Astrocyte (in vitro differentiated cells and primary cell): ENCODE measurements around the gene TMEM107.

Experiments used
- EZH2 ChIP-seq: IDR thresholded peaks from 2 replicates; pipeline ENCODE4 v1.6.1; 2012; ENCODE audit warnings: mild to moderate bottlenecking, low read length, inconsistent platforms; ENCODE audit not compliant: insufficient read depth
- TF ChIP-seq, protein P1 (sequence below): IDR thresholded peaks from 2 replicates; pipeline ENCODE4 v1.5.1; 2011; ENCODE audit warnings: low read depth, mild to moderate bottlenecking, inconsistent platforms, low read length, moderate library complexity; ENCODE audit not compliant: insufficient read depth

DNA sequence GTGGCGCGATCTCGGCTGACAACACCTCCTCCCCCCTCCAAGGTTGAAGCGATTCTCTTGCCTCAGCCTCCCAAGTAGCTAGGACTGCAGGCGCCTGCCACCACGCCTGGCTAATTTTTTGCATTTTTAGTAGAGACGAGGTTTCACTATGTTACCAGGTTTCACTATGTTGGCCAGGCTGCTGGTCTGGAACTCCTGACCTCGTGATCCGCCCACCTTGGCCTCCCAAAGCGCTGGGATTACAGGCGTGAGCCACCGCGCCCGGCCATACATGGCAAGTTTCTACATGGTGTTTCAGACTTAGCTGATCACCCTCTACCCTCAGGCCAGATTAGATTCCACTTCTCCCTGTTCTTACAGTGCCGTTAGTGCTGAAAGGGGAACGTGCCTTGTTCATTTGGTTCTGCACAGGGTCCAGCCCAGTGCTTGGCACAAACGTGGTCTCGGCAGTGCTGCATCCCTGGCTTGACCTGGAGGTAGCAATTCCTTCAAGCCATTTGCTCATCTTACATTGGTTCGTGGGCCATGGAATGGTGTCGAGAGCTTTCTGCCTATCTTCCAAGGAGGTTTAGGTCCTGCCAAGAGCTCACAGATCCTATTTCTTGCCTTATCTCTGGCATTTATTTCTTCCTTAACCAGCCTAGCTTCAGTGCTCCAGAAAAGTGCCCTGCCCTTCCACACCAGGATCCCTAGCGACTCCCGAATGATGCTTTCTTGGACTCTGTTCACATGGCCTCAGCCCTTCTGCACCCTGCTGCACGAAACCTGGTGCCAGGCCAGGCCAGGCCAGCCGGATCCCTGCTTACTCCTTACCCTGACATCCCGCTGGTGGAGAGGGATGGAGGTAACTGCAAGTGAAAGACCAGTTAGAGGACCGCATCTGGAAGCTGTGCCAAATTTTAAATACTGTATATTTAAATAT is 49.0 kb upstream of the TMEM107 start:
- TF ChIP-seq, protein P1, sequence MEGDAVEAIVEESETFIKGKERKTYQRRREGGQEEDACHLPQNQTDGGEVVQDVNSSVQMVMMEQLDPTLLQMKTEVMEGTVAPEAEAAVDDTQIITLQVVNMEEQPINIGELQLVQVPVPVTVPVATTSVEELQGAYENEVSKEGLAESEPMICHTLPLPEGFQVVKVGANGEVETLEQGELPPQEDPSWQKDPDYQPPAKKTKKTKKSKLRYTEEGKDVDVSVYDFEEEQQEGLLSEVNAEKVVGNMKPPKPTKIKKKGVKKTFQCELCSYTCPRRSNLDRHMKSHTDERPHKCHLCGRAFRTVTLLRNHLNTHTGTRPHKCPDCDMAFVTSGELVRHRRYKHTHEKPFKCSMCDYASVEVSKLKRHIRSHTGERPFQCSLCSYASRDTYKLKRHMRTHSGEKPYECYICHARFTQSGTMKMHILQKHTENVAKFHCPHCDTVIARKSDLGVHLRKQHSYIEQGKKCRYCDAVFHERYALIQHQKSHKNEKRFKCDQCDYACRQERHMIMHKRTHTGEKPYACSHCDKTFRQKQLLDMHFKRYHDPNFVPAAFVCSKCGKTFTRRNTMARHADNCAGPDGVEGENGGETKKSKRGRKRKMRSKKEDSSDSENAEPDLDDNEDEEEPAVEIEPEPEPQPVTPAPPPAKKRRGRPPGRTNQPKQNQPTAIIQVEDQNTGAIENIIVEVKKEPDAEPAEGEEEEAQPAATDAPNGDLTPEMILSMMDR: no peak
- no peak for TF ChIP-seq EZH2
